ENCODE results near the gene GPRASP2.
A peak's percentile ranks its signal among the peaks of the same experiment; 100 is the strongest.
"Not testable (repeated sequence)": the region's sequence is repeated elsewhere in the genome, so short reads cannot be mapped to it uniquely, and the experiment has no call there.

Gene GPRASP2

GRCh38 chrX:102712981-102713625 is 855 bp downstream of the GPRASP2 start:
- peak overlapping the region; percentile 84 for H3K4me2 ChIP-seq (ENCODE audit: low read length)
- H3K27me3 ChIP-seq (ENCODE audit: control insufficient read depth, insufficient read depth, low read length) = peaks cover 4% of the 10 kb centered on the region
- H3K36me3 ChIP-seq (ENCODE audit: insufficient read depth, low read length) = no peaks in the 10 kb centered on the region
- peak overlapping the region; percentile 79 for H3K4me3 ChIP-seq (ENCODE audit: low read length)
- no peaks in the 10 kb centered on the region for H3K4me1 ChIP-seq (ENCODE audit: control insufficient read depth, insufficient read depth, low read length)
- no peaks in the 10 kb centered on the region for H3K9me3 ChIP-seq (replicated peaks; ENCODE audit: low read length)
- peak overlapping the region; percentile 81 for H3K9ac ChIP-seq (ENCODE audit: low read depth, low read length)

- Histone ChIP-seq H3K9ac (ENCODE audit: low read depth, low read length) (no peak overlapping the region), H3K36me3 (ENCODE audit: insufficient read depth, low read length) (no peaks in the 10 kb centered on the region), H3K27me3 (ENCODE audit: control insufficient read depth, insufficient read depth, low read length) (no peaks in the 10 kb centered on the region), H3K9me3 (replicated peaks; ENCODE audit: low read length) (no peaks in the 10 kb centered on the region), H3K4me3 (ENCODE audit: low read length) (no peak overlapping the region), H3K4me1 (ENCODE audit: control insufficient read depth, insufficient read depth, low read length) (peaks cover 1% of the 10 kb centered on the region), H3K4me2 (ENCODE audit: low read length) (no peak overlapping the region)
Observed at GRCh38 chrX:102714994-102715393, 2.7 kb downstream of the GPRASP2 start.

DNA sequence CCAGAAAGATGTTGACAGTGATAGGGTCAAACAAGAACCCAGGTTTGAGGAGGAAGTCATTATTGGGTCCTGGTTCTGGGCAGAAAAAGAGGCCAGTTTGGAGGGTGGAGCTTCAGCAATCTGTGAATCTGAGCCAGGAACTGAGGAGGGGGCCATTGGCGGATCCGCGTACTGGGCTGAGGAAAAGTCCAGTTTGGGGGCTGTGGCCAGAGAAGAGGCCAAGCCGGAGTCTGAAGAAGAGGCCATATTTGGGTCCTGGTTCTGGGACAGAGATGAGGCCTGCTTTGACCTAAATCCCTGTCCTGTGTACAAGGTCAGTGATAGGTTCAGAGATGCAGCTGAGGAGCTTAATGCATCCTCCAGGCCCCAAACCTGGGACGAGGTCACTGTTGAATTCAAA is 3.7 kb downstream of the GPRASP2 start:
- H3K36me3 ChIP-seq (ENCODE audit: insufficient read depth, low read length) = no peaks in the 10 kb centered on the region
- H3K4me1 ChIP-seq (ENCODE audit: control insufficient read depth, insufficient read depth, low read length) = peaks cover 3% of the 10 kb centered on the region
- H3K4me2 ChIP-seq (ENCODE audit: low read length) = no peak overlapping the region
- H3K27me3 ChIP-seq (ENCODE audit: control insufficient read depth, insufficient read depth, low read length) = no peaks in the 10 kb centered on the region
- H3K9ac ChIP-seq (ENCODE audit: low read depth, low read length) = no peak overlapping the region
- no peak overlapping the region for H3K4me3 ChIP-seq (ENCODE audit: low read length)
- no peaks in the 10 kb centered on the region for H3K9me3 ChIP-seq (replicated peaks; ENCODE audit: low read length)

DNA sequence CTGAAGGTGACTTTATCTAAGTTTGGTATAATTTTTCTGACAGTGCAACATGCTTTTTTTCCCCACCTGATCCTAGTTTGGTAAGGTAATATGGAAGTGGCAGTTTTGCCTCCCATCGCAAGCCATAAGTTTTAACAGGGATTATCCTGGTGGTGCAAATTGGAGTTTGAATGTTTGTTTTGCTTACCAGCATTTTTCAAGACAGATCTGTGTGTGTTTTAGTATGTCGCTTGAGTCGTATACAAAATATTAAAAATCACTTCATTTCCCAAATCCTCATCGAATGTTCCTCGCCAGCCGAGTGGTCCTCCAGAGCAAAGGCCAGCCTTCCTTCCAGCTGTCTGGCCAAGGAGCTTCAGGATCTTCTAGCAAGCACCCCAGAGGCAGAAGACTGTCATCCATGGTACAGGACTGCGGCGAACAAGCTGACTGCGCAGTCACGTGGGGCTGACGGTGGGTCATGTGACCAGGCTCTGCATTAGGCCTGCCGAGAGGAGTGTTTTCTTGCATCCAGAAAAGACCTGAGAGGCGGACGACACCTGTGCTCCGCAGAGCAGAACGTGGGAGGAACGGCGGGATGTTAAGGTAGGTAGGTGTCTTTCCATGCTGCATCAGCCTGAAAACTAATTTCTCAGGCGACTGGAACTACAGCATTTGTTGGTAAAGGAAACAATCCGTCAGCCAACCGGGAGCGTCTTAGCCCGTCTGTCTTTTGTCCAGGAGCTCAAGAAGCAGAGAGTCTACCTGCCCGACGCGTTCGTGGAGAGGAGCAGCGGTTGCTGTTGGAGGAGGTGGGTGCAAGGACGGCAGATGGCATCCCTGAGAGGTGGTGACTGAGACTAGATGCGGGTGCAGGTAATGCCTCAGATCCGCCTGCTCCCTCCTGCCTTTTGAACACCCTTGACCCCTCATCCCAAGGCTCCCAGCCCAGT is 8.3 kb downstream of the GPRASP2 start, which contains the start of gene GPRASP3:
Gene GPRASP3, plus strand, starts transcription at position 507 of the 932 bp plus-strand sequence. CDS start 28,253 bp downstream, outside the sequence.
- Histone ChIP-seq H3K4me3 (ENCODE audit: low read length) (peak within 1 kb of the TSS; percentile 69), H3K9ac (ENCODE audit: low read depth, low read length) (peak within 1 kb of the TSS; percentile 74), H3K4me1 (ENCODE audit: control insufficient read depth, insufficient read depth, low read length) (peaks cover 3% of the 10 kb centered on the region), H3K9me3 (replicated peaks; ENCODE audit: low read length) (no peaks in the 10 kb centered on the region), H3K36me3 (ENCODE audit: insufficient read depth, low read length) (no peaks in the 10 kb centered on the region), H3K4me2 (ENCODE audit: low read length) (peak within 1 kb of the TSS; percentile 83), H3K27me3 (ENCODE audit: control insufficient read depth, insufficient read depth, low read length) (no peaks in the 10 kb centered on the region)

GRCh38 chrX:102721169-102721506 is 8.9 kb downstream of the GPRASP2 start:
- H3K4me1 ChIP-seq (ENCODE audit: control insufficient read depth, insufficient read depth, low read length); H3K36me3 ChIP-seq (ENCODE audit: insufficient read depth, low read length); H3K9me3 ChIP-seq (replicated peaks; ENCODE audit: low read length); H3K27me3 ChIP-seq (ENCODE audit: control insufficient read depth, insufficient read depth, low read length): not testable (repeated sequence)
- peak overlapping the region; percentile 69 for H3K4me3 ChIP-seq (ENCODE audit: low read length)
- H3K9ac ChIP-seq (ENCODE audit: low read depth, low read length) = peak overlapping the region; percentile 74
- H3K4me2 ChIP-seq (ENCODE audit: low read length) = peak overlapping the region; percentile 83

- Histone ChIP-seq H3K9me3 (replicated peaks; ENCODE audit: low read length) (no peaks in the 10 kb centered on the region), H3K9ac (ENCODE audit: low read depth, low read length) (no peak overlapping the region), H3K4me1 (ENCODE audit: control insufficient read depth, insufficient read depth, low read length) (peaks cover 3% of the 10 kb centered on the region), H3K4me2 (ENCODE audit: low read length) (no peak overlapping the region), H3K36me3 (ENCODE audit: insufficient read depth, low read length) (no peaks in the 10 kb centered on the region), H3K4me3 (ENCODE audit: low read length) (no peak overlapping the region), H3K27me3 (ENCODE audit: control insufficient read depth, insufficient read depth, low read length) (no peaks in the 10 kb centered on the region)
Observed at GRCh38 chrX:102723456-102723855, 11.2 kb downstream of the GPRASP2 start.

DNA sequence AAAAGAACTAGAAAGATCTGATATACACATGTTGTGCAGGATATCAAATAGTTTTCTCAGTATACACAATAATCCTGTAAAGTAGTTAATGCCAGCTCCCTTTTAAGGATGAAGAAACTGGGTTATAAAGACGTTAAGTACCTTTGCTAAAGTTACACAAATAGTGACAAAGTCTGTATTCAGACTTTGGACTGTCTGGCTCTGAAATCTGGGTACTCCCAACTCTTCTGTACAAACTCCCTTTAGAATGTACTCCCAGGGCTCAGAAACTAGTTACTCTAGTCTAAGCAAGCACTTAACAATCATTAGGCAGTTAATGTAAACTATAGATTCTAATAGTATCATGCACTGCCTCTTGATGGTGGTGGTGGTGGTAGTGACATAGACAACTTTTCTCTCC is 15.5 kb downstream of the GPRASP2 start:
- Histone ChIP-seq H3K4me2 (ENCODE audit: low read length) (no peak overlapping the region), H3K36me3 (ENCODE audit: insufficient read depth, low read length) (no peaks in the 10 kb centered on the region), H3K4me3 (ENCODE audit: low read length) (no peak overlapping the region), H3K9me3 (replicated peaks; ENCODE audit: low read length) (no peaks in the 10 kb centered on the region), H3K4me1 (ENCODE audit: control insufficient read depth, insufficient read depth, low read length) (no peaks in the 10 kb centered on the region), H3K9ac (ENCODE audit: low read depth, low read length) (no peak overlapping the region), H3K27me3 (ENCODE audit: control insufficient read depth, insufficient read depth, low read length) (no peaks in the 10 kb centered on the region)

- H3K4me1 ChIP-seq (ENCODE audit: control insufficient read depth, insufficient read depth, low read length) = no peaks in the 10 kb centered on the region
- no peak overlapping the region for H3K4me3 ChIP-seq (ENCODE audit: low read length)
- no peak overlapping the region for H3K9ac ChIP-seq (ENCODE audit: low read depth, low read length)
- no peak overlapping the region for H3K4me2 ChIP-seq (ENCODE audit: low read length)
- H3K36me3 ChIP-seq (ENCODE audit: insufficient read depth, low read length) = no peaks in the 10 kb centered on the region
- no peaks in the 10 kb centered on the region for H3K27me3 ChIP-seq (ENCODE audit: control insufficient read depth, insufficient read depth, low read length)
- H3K9me3 ChIP-seq (replicated peaks; ENCODE audit: low read length) = no peaks in the 10 kb centered on the region
Observed at GRCh38 chrX:102728646-102729045, 16.4 kb downstream of the GPRASP2 start.

GRCh38 chrX:102739657-102740056 is 27.4 kb downstream of the GPRASP2 start:
- Histone ChIP-seq H3K36me3 (ENCODE audit: insufficient read depth, low read length) (no peaks in the 10 kb centered on the region), H3K27me3 (ENCODE audit: control insufficient read depth, insufficient read depth, low read length) (peaks cover 4% of the 10 kb centered on the region), H3K4me3 (ENCODE audit: low read length) (no peak overlapping the region), H3K9me3 (replicated peaks; ENCODE audit: low read length) (no peaks in the 10 kb centered on the region), H3K9ac (ENCODE audit: low read depth, low read length) (no peak overlapping the region), H3K4me1 (ENCODE audit: control insufficient read depth, insufficient read depth, low read length) (no peaks in the 10 kb centered on the region), H3K4me2 (ENCODE audit: low read length) (no peak overlapping the region)

DNA sequence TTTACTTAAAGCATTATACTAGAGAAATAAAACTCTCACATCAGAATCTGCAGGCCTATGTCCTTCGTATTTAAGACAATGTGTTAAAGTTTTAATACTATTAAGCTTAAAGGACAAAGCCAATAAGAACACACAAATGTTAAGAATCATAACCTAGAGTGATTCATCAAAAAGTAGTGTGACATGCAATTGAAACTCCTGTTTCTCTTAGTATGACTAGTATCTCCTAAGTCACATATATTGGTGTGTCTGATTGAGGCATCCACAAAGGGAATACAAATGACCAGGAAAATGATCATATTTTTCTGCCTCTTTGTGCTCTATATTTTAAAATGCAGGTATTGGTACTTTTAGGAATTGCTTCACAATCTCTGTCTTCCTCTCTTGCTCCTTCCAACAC is 32.1 kb downstream of the GPRASP2 start:
- Histone ChIP-seq H3K9me3 (replicated peaks; ENCODE audit: low read length) (no peaks in the 10 kb centered on the region), H3K4me2 (ENCODE audit: low read length) (no peak overlapping the region), H3K4me3 (ENCODE audit: low read length) (no peak overlapping the region), H3K27me3 (ENCODE audit: control insufficient read depth, insufficient read depth, low read length) (peaks cover 4% of the 10 kb centered on the region), H3K36me3 (ENCODE audit: insufficient read depth, low read length) (no peaks in the 10 kb centered on the region), H3K9ac (ENCODE audit: low read depth, low read length) (no peak overlapping the region), H3K4me1 (ENCODE audit: control insufficient read depth, insufficient read depth, low read length) (no peaks in the 10 kb centered on the region)

- Histone ChIP-seq H3K27me3 (ENCODE audit: control insufficient read depth, insufficient read depth, low read length) (no peaks in the 10 kb centered on the region), H3K4me1 (ENCODE audit: control insufficient read depth, insufficient read depth, low read length) (no peaks in the 10 kb centered on the region), H3K4me2 (ENCODE audit: low read length) (peak overlapping the region; percentile 89), H3K36me3 (ENCODE audit: insufficient read depth, low read length) (no peaks in the 10 kb centered on the region), H3K9ac (ENCODE audit: low read depth, low read length) (no peak overlapping the region), H3K4me3 (ENCODE audit: low read length) (peak overlapping the region; percentile 77), H3K9me3 (replicated peaks; ENCODE audit: low read length) (no peaks in the 10 kb centered on the region)
Observed at GRCh38 chrX:102745513-102745856, 33.2 kb downstream of the GPRASP2 start.
